Activated CD8-positive, alpha-beta memory T cell treated with anti-CD3 and anti-CD28 coated beads, Interleukin-2, amount 50 U/mL, for 1 hour (primary cell): ENCODE results near the gene MMP14.

Experiments used
- DNase-seq: peaks from one replicate; pipeline ENCODE4 v3.0.0-alpha.2; 2020; ENCODE audit errors: extremely low read depth

The MMP14 gene

DNA sequence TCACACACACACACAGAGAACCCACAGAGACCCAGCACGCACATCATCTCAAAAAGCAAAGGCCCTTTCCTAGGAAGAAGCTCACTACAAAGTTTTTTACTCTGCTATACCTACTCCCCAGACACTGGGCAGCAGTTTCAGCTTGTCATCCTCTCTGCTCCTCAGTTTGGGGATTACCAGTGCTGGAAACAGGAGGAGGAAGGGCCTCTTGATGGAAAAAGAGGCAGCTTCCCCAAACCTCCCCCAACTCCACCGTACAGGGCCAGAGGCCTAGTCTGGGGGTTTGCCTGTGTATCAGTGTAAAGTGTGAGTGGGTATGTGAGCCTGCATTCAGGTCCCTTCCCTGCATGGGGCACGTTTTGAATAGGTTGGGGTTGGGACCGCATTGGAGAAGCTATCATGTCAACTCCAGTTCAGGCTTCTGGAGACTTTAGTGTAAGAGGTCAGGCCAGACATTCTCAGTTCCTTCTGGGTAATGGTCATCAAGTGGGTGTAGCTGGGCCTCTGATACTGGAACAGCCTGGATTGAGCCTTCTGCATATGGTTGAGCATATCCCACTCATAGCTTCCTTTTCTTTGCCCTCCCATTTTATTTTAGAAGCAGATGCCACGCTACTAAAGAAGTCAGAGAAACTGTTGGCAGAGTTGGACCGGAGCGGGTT lies 47.8 kb downstream of the MMP14 start:
- no peak for DNase-seq

DNA sequence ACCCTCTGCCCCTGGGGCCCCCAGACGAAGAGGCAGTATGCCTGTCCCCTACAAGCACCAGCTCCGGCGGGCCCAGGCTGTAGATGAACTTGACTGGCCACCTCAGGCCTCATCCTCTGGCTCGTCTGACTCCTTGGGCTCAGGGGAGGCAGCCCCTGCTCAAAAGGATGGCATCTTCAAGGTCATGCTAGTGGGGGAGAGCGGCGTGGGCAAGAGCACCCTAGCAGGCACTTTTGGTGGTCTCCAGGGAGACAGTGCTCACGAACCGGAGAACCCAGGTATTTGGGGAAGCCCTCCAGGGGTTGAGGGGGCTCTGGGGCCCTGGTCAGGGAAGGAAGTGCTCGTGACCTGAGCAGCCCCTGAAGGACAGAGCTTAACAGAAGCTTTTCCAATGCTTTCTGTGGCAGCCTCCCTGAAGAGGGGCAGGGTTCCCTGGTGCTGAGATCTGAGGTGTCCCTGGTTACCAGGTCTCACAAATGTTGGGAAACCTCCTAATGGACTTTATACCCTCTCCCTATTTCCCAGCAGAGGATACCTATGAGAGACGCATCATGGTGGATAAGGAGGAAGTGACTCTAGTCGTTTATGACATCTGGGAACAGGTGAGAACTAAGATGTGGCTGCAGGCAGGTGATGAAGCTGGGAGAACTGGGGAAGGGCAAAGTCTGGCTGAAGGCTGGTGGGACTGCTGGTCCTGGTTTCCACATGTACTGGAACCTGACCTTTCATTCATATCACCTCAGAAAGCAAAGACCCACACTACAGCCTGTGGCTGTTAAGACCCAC lies 48.5 kb downstream of the MMP14 start:
- no peak for DNase-seq

DNA sequence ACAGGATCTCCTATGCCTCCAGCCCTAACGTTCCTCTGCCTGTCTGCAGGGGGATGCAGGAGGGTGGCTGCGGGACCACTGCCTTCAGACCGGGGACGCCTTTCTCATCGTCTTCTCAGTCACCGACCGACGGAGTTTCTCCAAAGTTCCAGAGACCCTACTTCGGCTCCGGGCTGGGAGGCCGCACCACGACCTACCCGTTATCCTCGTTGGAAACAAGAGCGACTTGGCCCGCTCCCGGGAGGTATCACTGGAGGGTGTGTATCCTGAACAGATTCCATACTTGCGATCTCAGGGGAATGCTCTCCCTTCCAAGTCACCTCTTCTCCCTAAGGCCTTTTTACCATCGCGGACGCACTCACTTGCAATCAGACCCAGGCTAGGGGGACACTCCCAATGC lies 49.6 kb downstream of the MMP14 start:
- no peak for DNase-seq

DNA sequence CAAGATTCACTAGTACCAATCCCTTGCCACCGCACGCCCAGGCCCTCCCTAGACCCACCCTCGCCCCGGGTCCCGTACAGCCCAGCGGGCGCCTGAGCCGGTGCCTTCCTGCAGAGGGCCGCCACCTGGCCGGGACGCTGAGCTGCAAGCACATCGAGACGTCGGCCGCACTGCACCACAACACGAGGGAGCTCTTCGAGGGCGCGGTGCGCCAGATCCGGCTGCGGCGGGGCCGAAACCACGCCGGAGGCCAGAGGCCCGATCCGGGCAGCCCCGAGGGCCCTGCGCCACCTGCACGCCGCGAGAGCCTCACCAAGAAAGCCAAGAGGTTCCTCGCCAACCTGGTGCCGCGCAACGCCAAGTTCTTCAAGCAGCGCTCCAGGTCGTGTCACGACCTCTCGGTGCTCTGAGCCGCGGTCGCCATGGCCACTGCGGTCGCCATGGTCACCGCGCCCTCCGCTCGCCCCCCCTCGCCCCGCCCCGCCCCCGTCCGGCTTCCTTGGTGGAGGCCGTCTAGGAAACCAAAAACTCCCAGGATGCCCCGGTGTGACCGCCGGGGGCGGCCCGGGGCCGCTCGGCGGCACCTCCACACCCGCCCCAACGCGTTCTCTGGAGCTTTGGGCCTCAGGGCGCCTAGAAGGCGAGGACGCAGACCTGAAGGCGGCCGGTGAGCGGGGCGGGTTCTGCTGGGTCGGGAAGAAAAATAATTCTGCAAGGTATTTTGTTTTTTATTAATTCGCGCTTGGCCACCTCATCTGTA lies 50.3 kb downstream of the MMP14 start:
- DNase-seq: no peak

DNA sequence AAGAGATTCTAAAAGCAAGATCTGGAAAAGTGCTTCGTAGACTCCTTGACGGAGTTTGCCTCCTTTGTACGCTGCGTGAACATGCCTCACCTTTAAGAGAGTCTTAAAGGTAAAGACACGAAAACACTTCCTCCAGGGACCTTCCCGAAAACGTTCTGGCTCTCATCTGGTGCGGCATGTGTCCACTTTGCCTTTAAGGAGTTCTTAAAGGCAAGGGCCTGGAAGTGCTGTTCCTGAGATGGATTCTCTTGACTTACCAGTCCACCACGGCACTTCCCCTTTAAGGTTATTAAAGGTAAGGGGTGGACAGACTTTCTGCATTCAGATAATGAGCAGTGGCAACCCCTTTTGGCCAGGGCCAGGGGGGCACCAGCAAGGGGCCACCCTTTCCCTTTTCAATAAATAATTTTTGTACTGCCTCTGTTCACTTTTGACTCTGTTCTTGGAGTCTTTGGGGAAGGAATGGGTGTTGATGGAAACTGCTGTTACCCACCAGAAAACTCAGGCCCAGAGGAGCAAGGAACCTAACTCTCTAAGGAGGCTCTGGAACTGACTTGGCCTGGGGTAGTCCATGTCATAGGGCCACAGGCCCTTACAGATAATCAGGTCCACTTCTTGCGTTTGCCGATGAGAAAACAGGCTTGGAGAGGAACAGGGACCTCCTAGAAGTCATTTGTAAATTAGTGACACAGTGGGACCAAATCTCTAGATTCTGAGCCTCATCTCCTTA lies 51.0 kb downstream of the MMP14 start:
- DNase-seq: no peak

DNA sequence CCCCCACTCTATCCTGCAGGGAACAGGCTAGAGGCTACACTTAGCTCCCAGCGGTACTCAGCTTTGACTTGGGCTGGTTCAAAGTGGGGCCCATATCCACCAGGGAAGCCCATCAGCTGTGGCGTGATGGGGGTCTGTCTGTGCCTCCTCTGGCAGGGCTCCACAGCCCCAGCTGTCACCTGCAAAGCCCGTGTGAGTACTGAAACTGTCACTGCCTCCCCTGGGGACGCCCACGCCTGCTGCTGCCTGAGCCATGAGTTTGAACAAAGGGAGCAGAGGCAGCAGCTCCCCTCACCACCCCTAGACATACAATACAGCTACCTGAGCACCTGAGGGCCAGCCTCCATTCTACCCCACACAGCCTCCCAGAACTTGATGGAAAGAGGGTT lies 51.6 kb downstream of the MMP14 start:
- no peak for DNase-seq

DNA sequence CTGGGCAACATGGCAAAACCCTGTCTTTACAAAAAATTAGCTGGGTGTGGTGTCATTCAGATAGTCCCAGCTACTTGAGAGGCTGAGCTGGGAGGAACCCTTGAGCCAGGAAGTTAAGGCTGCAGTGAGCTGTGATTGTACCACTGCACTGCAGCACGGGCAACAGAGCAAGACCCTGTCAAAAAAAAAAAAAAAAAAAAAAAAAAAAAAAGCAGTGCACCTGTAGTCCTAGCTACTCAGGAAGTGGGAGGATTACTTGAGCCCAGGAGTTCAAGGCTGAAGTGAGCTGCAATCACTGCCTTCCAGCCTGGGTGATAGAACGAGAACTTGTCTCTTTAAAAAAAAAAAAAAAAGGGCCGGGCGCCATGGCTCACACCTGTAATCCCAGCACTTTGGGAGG lies 52.3 kb downstream of the MMP14 start:
- DNase-seq: no peak

DNA sequence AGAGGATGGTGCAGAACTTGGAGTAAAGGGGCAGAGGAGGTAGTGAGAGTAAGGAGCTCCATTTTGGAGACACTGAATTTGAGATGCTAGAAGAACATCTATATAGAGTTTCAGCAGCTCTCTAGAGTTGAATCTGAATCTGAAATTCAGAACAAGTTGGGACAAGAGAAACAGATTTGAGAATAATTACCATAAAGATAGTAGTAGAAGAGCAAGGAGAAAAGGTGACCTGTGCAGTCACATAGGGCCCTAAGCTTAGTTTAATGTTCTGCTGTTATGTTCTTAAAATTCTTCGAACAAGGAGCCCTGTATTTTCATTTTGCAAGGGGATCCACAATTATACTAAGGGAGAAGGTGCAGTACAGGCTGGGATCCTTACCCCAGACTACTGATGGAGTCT lies 54.0 kb downstream of the MMP14 start:
- no peak for DNase-seq

DNA sequence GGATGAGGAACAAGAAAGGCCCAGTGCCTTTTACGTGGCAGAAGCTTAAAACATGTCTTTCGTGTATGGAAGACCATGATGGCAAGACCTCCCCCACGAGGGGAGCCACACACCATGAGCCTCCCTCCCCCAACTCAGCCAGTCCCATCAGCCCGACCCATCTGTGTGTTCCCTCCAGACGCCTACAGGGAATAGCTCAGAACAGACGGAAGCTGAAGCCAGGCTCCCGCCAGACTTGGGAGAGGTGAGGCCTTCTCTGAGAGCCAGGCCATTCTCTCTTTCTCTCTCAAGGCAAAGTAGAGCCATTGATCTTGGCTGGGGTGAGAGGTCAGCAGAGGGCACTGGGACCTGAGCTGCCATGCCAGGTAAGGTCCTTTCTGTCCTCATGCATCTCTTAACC lies 56.1 kb downstream of the MMP14 start:
- DNase-seq: no peak

DNA sequence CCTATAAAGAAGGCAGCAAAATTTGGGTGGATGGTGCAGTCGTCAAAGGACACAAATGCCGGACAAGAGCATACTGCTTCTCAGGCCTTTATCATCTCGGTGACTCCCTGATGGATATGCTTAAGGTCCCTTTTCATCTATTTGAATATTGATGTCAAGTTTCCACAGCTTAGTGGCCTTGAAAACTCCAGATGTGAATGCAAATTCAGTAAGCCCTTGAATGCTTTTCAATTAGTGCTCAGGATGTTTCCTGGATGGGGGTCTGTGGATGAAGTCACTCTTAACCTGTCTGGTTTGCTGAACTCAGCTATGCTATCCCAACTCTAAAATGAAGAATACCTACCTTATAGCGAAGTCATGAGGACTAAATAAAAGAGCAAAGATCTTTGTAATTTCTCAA lies 57.3 kb downstream of the MMP14 start:
- no peak for DNase-seq

DNA sequence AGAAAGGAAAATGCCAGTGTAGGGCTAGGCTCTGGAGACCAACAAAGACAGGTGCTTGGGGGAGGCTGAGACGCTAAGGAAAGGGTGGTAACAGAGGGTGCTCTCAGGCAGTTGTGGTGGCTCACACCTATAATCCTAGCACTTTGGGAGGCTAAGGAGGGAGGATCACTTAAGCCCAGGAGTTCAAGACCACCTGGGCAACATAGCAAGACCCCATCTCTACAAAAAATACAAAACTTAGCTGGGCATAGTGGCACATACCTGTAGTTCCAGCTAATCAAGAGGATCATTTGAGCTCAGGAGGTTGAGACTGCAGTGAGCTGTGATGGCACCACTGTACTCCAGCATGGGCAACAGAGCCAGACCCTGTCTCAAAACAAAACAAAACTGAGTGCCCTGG lies 59.0 kb downstream of the MMP14 start:
- no peak for DNase-seq

DNA sequence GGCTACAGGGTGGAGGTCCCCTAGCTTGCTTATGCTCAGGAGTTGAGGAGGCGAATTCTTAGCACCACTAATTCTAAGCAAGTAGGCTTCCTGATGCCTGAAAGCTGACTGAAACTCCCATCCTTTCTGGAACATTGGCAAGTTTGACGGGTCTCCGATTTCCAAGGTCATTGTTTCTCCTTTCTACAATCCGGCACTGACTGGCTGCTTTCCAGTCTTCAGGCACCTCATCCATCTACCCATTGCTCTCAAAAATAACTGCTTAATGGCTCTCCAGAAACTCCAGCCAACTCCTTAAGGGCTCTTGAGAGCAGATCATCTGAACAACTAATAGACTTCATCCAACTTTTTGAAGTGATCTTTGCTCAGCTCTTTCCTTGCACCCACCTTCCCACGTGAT lies 60.0 kb downstream of the MMP14 start:
- no peak for DNase-seq

DNA sequence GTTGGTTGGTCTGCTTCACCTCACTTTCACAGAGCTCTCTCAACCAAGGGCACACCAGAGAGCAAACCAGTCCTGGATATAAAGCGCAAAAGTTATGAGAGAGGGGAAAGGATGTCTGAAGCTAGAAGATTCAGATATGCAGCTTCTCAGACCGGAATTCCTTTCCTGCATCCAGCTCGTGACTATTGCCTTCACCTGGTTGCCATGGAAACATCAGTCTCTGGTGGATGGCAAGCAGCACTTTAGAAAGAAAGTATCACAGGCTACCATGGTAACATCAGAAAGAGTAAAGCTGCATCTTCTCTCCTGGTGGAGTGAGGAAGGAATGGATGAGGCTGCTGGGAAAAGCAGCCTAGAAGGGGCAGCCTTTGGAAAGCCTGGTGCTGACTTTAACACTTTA lies 60.4 kb downstream of the MMP14 start:
- DNase-seq: no peak

DNA sequence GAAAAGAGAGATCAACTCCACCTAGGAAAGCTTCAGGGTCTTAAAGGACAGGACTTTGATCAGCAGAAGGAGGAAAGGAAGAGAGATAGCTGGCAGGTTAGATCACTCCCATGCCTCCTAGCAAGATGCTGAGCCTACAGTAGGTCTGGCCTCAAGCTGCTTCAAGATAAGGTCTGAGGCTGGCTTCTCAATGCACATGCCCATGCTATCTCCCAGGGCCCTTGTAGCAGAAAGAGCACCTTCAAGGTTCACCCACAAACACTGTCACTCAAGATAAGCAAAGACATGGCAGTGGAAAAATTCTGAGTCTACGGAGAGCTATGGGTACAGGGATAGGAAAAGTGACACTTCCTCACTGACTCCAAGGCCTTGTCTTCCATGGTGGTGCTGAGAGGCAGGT lies 61.0 kb downstream of the MMP14 start:
- DNase-seq: no peak
